ENCODE measurements around the gene KRT17. TPM values are rescaled to one million over a fixed set of nuclear protein-coding genes. Genes with fewer than 3 reads are reported as not detected.
"Not testable (repeated sequence)": the region's sequence is repeated elsewhere in the genome, so short reads cannot be mapped to it uniquely, and the experiment has no call there.

The KRT17 gene
- total and polyA plus RNA-seq, 5 donors from 2014 or later, result not detected

DNA sequence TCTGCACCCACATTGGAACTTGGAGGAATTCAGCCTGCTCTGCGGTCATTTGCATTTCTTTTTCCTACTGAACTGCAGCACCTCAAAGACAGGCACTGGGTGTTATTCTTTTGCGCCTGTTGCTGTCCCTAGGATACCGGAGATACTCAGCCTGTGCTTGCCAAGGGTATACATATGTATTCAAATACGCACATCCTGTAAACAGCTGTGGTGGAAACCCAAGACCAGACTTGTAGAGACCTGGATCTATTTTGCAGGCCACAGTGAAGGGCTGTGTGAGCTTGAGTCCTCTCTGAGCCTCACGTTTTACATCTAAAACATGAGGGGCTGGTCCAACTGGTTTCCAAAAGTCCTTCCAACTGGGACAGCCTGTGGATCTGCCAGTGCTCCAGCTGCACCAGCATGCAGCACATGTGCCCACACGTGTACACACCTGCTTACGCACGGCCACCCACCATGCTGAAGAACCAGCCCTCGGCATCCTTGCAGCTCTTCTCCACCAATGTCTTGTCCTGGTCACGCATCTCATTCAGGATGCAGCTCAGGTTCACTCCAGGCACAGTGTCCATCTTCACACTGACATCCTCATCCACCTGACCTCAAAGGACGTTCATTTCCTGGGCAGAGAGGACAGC, 4.4 kb upstream of the KRT17 start:
- not testable (repeated sequence) for ATAC-seq (ENCODE audit: low read depth in 2 of 2); H3K9me3 ChIP-seq (ENCODE audit: control insufficient read depth in 2 of 2, low read length in 2 of 2); H3K4me1 Mint-ChIP-seq; H3K27me3 ChIP-seq (ENCODE audit: control insufficient read depth, insufficient read depth, low read length); DNase-seq; H3K4me3 ChIP-seq (ENCODE audit: low read depth, low read length); H3K27ac ChIP-seq (ENCODE audit: insufficient read depth, low read length, poor library complexity, severe bottlenecking); H3K27ac Mint-ChIP-seq; H3K4me1 ChIP-seq (ENCODE audit: control insufficient read depth, insufficient read depth, low read length, poor library complexity, severe bottlenecking); H3K4me3 Mint-ChIP-seq; H3K36me3 ChIP-seq (ENCODE audit: control insufficient read depth, insufficient read depth, low read length); H3K36me3 Mint-ChIP-seq; H3K9me3 Mint-ChIP-seq; H3K27me3 Mint-ChIP-seq

DNA sequence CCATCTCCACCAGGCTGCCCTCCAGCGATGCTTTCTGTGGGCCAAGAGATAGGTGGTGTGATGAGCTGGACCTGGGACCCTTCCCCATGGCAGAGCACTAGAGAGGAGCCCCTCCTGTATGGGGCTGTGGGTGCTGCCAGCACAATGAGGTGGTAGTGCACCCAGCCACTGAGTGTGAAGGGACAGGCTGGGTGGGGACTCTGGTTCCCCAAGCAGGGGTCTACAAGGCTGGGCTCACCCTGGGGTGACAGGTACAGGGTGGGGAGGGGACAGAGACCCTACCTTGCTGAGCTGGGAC, 3.6 kb upstream of the KRT17 start:
- not testable (repeated sequence) for H3K4me3 Mint-ChIP-seq; H3K4me1 ChIP-seq (ENCODE audit: control insufficient read depth, insufficient read depth, low read length, poor library complexity, severe bottlenecking); H3K27ac ChIP-seq (ENCODE audit: insufficient read depth, low read length, poor library complexity, severe bottlenecking); H3K4me3 ChIP-seq (ENCODE audit: low read depth, low read length); DNase-seq; H3K27me3 ChIP-seq (ENCODE audit: control insufficient read depth, insufficient read depth, low read length); H3K27me3 Mint-ChIP-seq; H3K27ac Mint-ChIP-seq; ATAC-seq (ENCODE audit: low read depth in 2 of 2); H3K9me3 ChIP-seq (ENCODE audit: control insufficient read depth in 2 of 2, low read length in 2 of 2); H3K4me1 Mint-ChIP-seq; H3K9me3 Mint-ChIP-seq; H3K36me3 Mint-ChIP-seq; H3K36me3 ChIP-seq (ENCODE audit: control insufficient read depth, insufficient read depth, low read length)

DNA sequence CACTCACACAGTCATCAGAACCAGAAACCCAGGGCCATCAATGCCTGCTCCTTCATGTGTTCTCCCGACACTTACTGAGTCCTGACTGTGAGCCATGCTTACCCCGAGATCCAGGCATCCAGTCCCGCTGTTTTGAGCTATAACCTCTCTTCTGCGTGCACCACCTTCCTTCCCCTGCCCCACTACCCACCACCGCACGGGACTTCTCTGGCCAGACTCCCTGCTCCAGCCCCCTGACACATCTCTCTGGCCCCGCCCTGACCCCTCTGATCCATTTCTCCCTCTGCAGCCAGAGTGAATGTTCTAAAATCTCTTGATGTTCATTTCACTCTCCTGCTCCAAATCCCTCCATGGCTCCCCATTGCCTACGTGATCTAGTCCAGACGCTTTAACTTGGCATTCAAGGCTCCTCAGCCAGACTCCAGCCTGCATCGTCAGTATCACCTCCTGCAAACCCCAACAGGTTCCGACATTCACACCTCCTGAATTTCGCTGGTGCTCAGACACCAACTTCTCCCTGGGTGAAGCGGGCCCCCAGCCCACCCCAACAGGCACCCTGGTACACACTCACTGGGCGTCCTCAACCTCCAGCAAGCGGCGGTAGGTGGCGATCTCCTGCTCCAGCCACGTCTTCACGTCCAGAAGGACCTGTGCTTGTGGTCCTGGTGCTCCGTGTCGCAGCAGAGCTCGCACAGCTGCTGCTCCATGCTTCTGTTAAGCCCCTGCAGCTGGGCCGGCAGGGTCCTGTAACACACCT, 3.1 kb upstream of the KRT17 start:
- H3K27ac Mint-ChIP-seq, result peak overlapping the region in 1 of 3 donors; percentile 67
- H3K4me1 ChIP-seq (ENCODE audit: control insufficient read depth, insufficient read depth, low read length, poor library complexity, severe bottlenecking), result no peaks in the 10 kb centered on the region

DNA sequence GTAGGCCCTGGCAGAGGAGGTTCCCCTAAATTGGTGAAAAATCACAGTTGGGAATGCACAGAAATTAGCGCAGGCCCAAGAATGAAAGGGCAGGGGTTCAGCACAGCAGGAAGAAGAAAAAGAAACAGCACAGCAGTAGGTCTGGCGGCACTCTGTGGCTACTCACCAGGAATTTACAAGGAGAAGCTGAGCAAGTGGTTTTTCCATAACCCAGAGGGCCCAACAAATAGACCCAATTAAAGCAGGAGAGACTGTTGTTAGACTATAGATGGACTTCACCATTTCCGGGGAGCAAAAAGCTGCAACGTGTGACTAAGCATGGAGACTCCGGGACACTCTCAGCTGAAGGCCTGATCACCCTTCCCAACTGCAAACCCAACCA, 2.5 kb upstream of the KRT17 start:
- not testable (repeated sequence) for H3K4me3 Mint-ChIP-seq; H3K27me3 ChIP-seq (ENCODE audit: control insufficient read depth, insufficient read depth, low read length); ATAC-seq (ENCODE audit: low read depth in 2 of 2); H3K36me3 ChIP-seq (ENCODE audit: control insufficient read depth, insufficient read depth, low read length); H3K27ac ChIP-seq (ENCODE audit: insufficient read depth, low read length, poor library complexity, severe bottlenecking); H3K4me1 Mint-ChIP-seq; H3K4me1 ChIP-seq (ENCODE audit: control insufficient read depth, insufficient read depth, low read length, poor library complexity, severe bottlenecking); H3K9me3 ChIP-seq (ENCODE audit: control insufficient read depth in 2 of 2, low read length in 2 of 2); H3K4me3 ChIP-seq (ENCODE audit: low read depth, low read length); H3K36me3 Mint-ChIP-seq; DNase-seq; H3K27ac Mint-ChIP-seq; H3K27me3 Mint-ChIP-seq; H3K9me3 Mint-ChIP-seq

More for the DNA sequence above, 3.1 kb upstream of the KRT17 start:
- Histone ChIP-seq H3K36me3 (ENCODE audit: control insufficient read depth, insufficient read depth, low read length) (no peaks in the 10 kb centered on the region), H3K9me3 (ENCODE audit: control insufficient read depth in 2 of 2, low read length in 2 of 2) (no peaks in the 10 kb centered on the region), H3K27ac (ENCODE audit: insufficient read depth, low read length, poor library complexity, severe bottlenecking) (no peak overlapping the region), H3K27me3 (ENCODE audit: control insufficient read depth, insufficient read depth, low read length) (no peaks in the 10 kb centered on the region), H3K4me3 (ENCODE audit: low read depth, low read length) (no peak overlapping the region)
- H3K4me1 Mint-ChIP-seq, result no peaks in the 10 kb centered on the region
- no peak for DNase-seq
- no peak for ATAC-seq (ENCODE audit: low read depth in 2 of 2)
- no peaks in the 10 kb centered on the region for H3K36me3 Mint-ChIP-seq
- H3K4me3 Mint-ChIP-seq, result no peak overlapping the region
- H3K9me3 Mint-ChIP-seq, result no peaks in the 10 kb centered on the region
- no peaks in the 10 kb centered on the region for H3K27me3 Mint-ChIP-seq

DNA sequence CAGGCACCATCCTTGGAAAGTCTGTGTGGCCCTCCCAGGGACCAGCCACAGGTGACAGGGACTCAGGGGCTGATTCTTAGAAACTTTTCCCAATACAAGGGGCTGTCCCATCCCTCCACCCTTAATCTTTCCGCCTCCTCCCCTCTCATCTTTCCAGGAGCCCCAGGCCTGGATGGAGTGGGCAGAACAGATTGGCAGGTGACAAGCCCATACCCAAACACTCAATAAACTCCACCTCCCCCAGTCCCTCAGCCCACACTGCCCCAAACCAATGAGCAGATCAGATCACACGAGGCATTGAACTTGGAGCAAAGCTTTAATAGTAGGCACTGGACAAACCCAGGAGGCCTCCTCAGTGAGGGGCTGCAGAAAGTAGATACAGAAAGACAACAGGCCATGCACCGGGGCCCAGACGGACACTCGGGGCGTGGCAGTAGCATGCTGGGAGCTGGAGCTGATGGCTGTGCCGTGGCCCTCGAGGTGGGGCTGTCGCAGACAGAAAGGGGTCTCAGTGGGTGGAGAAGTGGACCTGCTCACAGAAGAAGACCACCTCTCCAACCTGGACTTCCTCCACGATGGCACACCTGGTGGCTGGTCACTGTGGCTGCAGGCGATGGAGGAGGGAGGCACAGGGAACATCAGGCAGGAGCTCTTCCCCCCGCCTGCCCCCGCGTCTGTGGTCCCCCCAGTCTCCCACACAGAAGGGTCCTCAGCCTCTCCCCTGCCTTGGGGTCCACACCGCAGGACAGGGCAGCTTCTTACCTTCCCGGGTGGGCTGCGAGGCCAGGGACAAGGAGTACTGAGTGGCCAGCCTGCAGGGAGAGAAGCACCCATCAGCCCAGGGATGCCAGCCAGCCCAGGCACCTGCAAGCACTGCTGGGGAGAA, 1.9 kb upstream of the KRT17 start:
- not testable (repeated sequence) for H3K27me3 Mint-ChIP-seq; ATAC-seq (ENCODE audit: low read depth in 2 of 2); H3K4me1 ChIP-seq (ENCODE audit: control insufficient read depth, insufficient read depth, low read length, poor library complexity, severe bottlenecking); H3K27me3 ChIP-seq (ENCODE audit: control insufficient read depth, insufficient read depth, low read length); H3K4me1 Mint-ChIP-seq; DNase-seq; H3K4me3 ChIP-seq (ENCODE audit: low read depth, low read length); H3K9me3 Mint-ChIP-seq; H3K4me3 Mint-ChIP-seq; H3K9me3 ChIP-seq (ENCODE audit: control insufficient read depth in 2 of 2, low read length in 2 of 2); H3K36me3 ChIP-seq (ENCODE audit: control insufficient read depth, insufficient read depth, low read length); H3K36me3 Mint-ChIP-seq; H3K27ac ChIP-seq (ENCODE audit: insufficient read depth, low read length, poor library complexity, severe bottlenecking)
- H3K27ac Mint-ChIP-seq, result peak overlapping the region in 1 of 3 donors; percentile 71

DNA sequence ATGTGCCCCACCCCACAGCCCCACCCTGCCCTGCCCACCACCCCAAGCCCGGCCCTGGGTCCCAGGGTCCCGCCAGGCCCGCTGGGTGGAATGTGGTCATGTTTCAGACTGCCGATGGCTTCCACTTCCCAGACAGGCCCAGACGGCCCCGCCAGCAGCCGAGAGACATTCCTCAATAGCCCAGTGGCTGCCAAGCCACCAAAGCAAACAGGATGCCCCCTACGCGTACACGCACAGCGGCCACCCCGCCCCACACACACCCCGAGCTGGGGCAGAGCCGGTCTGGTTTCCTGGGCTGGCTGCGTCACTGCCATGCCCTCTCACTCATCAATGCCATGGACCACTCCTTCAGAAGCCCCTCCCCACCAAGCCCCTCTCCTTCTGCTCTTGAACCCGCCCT, 1.2 kb upstream of the KRT17 start:
- Mint-ChIP-seq H3K9me3 (no peaks in the 10 kb centered on the region), H3K27me3 (no peaks in the 10 kb centered on the region), H3K4me3 (no peak overlapping the region), H3K36me3 (no peaks in the 10 kb centered on the region), H3K27ac (no peak overlapping the region), H3K4me1 (no peaks in the 10 kb centered on the region)
- Histone ChIP-seq H3K4me3 (ENCODE audit: low read depth, low read length) (no peak overlapping the region), H3K36me3 (ENCODE audit: control insufficient read depth, insufficient read depth, low read length) (no peaks in the 10 kb centered on the region), H3K4me1 (ENCODE audit: control insufficient read depth, insufficient read depth, low read length, poor library complexity, severe bottlenecking) (no peaks in the 10 kb centered on the region), H3K9me3 (ENCODE audit: control insufficient read depth in 2 of 2, low read length in 2 of 2) (no peaks in the 10 kb centered on the region), H3K27ac (ENCODE audit: insufficient read depth, low read length, poor library complexity, severe bottlenecking) (no peak overlapping the region), H3K27me3 (ENCODE audit: control insufficient read depth, insufficient read depth, low read length) (no peaks in the 10 kb centered on the region)
- DNase-seq (no peak), ATAC-seq (ENCODE audit: low read depth in 2 of 2) (no peak)

DNA sequence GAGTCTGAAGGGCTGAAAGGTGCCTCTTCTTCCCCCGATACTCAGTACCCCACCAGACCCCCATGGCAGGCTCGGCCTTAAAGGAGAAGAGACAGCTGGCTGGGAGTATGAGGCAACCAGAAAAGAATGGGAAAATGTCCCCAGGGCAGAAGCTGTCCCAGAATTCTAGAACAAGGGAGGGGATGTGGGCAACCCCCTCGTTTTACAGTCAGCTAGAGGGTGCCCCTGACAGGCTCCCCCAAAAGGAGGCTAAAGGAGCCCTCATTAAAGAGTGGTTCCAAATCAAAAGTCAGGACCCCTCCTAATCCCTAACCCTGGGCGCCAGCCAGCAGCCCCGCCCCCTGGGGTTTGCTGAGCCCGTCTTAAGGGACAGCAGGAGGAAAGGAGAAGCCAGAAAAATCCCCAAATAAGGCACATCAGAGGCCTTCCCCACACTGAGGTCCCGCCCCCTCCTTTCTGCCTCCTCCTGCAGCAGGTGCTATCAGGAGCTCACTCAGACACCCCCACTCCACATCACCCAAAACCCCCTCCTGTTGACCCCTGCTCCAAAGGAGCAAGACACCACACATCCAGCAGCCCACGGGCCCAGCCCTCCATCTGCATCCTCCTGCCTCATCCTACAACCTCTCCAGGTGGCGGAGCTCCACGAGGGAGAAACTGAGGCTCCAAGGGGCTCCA, 1.1 kb downstream of the KRT17 start:
- not testable (repeated sequence) for H3K36me3 Mint-ChIP-seq; ATAC-seq (ENCODE audit: low read depth in 2 of 2); H3K27ac ChIP-seq (ENCODE audit: insufficient read depth, low read length, poor library complexity, severe bottlenecking); H3K9me3 ChIP-seq (ENCODE audit: control insufficient read depth in 2 of 2, low read length in 2 of 2); H3K27ac Mint-ChIP-seq; H3K36me3 ChIP-seq (ENCODE audit: control insufficient read depth, insufficient read depth, low read length); H3K4me3 ChIP-seq (ENCODE audit: low read depth, low read length); H3K27me3 ChIP-seq (ENCODE audit: control insufficient read depth, insufficient read depth, low read length); H3K9me3 Mint-ChIP-seq; H3K27me3 Mint-ChIP-seq; DNase-seq; H3K4me1 ChIP-seq (ENCODE audit: control insufficient read depth, insufficient read depth, low read length, poor library complexity, severe bottlenecking); H3K4me1 Mint-ChIP-seq; H3K4me3 Mint-ChIP-seq
